Measurements from ENCODE around the gene SAP30L.

The SAP30L gene

DNA sequence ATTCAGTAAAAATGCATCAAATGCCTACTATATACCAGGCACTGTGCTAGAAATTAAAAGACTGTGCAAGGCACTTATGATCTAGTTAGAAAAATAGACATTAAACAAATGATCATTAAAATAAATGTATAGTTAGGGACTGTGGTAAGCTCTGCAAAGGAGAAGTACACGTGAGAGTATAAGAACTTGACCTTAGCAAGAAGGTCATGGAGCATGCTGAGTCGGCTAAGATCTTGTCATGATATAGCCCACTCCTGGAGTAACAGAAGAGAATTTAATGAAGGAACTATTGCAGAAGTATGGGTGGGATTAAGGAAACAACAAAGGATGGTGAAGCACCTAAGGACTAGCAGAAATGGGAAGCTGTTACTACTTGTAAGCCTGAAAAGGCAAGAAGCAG is 23.5 kb upstream of the SAP30L start:
- no peak for DNase-seq

DNA sequence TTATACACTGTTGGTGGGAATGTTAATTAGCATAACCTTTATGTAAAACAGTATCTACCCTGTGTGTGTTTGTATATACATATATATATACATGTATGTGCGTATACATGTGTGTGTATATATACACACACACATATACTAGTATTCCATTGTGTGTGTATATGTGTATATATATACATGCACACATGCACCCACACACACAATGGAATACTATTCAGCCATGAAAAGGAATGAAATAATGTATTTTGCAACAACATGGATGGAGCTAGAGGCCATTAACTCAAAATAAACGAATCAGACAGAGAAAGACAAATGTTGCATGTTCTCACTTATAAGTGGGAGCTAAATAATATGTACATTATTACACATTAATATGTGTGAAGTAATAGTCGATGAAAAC is 17.6 kb upstream of the SAP30L start:
- DNase-seq, result no peak

DNA sequence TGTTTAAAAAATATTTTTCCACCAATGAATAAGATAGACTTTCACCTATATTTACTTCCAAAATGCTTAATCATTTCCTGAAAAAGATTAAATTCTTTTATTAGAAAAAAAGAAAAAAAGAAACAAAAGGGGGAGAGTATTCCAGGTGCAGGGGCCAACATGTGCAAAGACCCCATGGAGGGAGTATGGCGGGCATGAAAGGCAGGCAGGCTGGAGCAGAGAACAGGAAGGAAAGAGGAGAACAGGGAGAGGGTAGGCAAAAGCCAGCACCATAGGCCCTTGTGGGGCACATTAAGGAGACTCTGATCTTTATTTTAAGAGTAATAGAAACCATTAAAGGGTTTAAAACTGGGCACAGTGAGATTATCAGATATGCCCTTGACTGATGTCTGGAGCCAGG is 16.5 kb upstream of the SAP30L start:
- DNase-seq, result no peak

DNA sequence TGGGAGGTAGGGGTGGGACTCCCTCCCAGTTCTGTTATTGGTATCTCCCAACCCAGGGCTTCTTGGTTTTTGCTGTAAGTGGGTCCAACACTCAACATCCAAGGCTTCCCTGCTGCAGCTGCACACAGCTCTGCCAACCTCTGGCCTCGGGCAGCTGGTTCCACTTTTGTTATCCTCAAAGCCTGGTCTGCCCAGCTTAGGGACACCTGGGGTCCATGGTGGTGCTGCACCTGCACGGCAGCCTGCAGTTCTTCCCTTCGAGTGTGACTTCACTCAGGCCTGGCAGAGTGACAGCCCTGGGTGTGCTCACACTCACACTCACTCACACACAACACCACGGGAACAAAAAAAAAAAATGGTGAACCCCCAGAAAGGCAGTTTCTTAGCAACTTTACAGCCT is 15.3 kb upstream of the SAP30L start:
- no peak for DNase-seq

DNA sequence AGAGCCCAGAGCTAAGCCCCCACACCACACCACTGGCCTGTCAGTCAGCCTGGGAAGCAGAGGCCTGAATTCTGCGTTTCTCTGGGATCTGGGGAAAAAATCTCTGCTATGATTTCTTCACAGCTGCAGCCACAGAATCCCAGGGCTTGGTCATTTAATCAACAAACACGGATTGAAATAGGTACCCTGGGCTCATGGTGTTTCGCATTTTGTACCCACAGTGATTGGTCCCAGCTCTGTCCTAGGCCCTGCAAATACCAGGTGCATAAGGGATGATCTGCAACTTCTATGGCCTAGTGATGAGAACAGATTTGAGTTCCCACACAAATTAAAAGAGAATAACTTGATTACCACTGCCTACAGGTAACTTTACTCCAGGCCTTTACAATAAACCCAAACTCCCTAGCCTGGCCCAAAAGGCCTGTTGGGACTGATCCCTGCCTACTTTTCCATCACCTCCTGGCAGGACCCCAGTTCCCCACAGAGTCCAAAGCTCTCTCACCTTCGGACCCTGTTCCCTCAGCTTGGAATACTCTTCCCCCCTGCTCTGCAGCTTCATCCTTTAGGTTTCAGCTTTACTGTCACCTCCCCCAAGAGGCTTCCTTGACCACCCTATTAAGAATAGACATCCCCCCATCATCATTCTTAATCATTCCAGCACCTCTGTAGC is 14.7 kb upstream of the SAP30L start:
- DNase-seq, result no peak

DNA sequence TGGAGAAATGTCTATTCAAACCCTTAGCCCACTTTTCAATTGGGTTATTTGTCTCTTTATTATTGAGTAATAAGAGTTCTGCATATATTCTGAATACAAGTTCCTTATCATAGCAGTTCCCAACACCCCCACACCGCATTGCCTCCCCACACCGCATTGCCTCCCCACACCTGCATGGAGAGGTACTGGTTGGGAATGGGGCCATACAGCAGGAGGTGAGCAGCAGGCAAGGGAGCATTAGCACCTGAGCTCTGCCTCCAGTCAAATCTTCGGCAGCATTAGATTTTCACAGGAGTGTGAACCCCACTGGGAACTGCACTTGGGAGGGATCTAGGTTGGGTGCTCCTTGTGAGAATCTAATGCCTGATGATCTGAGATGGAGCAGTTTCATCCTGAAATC is 10.6 kb upstream of the SAP30L start:
- DNase-seq, result no peak

DNA sequence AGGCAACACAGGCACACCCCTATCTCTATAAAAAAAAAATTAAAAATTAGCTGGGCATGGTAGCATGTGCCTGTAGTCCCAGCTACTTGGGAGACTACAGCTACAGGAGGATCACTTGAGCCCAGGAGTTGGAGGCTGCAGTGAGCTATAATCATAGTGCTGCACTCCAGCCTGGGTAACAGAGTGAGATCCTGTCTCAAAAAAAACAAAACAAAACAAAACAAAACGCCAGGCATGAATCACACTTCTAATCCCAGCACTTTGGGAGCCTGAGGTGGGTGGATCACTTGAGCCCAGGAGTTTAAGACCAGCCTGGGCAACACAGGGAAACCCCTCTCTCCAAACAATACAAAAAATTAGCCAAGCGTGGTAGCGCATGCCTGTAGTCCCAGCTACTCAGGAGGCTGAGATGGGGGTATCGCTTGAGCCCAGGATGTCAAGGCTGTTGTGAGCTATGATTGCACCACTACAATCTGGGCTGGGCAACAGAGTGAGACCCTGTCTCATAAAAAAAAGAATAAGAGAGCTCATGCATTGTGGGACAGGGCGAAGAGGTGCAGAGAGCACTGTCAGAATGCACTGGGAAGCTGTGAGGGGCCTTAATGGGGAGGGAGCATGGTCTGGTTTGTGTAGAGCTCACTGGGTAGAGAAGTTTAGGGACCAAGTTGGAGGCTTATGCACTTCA is 8.4 kb upstream of the SAP30L start:
- no peak for DNase-seq

DNA sequence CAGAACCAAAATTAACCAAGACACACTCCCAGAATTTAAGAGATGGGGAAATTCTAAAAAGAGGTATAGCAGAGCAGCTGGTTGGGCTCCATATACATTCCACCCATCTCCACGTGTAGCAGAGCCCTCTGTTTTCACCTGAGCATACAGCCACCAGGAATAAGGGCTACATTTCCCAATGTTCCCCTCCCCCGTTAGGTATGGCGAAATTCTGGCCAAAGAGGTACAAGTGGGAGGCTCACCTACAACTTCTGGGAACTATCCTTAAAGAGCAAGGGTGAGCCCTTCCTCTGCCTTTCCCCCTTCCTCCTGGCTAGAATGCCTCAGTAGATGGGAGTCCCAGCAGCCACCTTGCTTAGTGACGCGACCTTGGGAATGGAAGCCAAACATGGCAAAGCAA is 5.3 kb upstream of the SAP30L start:
- DNase-seq, result no peak

DNA sequence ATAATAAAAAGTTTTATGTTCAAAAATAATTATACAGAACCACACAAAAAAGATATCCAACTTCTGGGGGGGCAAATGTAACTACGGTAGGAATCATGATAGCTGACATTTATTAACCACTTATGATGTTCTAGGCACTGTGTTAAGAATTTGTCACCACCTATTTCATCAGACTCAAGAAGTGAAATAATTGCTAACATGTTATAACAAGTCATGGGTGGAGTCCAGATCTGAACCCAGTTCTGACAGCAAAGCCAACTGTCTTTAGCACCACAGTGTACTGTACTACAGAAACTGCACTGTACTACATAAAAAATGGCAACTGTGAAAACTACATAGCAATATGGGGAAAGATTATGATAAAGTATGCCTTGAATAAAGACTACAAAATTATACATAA is 3.0 kb upstream of the SAP30L start:
- DNase-seq, result no peak

DNA sequence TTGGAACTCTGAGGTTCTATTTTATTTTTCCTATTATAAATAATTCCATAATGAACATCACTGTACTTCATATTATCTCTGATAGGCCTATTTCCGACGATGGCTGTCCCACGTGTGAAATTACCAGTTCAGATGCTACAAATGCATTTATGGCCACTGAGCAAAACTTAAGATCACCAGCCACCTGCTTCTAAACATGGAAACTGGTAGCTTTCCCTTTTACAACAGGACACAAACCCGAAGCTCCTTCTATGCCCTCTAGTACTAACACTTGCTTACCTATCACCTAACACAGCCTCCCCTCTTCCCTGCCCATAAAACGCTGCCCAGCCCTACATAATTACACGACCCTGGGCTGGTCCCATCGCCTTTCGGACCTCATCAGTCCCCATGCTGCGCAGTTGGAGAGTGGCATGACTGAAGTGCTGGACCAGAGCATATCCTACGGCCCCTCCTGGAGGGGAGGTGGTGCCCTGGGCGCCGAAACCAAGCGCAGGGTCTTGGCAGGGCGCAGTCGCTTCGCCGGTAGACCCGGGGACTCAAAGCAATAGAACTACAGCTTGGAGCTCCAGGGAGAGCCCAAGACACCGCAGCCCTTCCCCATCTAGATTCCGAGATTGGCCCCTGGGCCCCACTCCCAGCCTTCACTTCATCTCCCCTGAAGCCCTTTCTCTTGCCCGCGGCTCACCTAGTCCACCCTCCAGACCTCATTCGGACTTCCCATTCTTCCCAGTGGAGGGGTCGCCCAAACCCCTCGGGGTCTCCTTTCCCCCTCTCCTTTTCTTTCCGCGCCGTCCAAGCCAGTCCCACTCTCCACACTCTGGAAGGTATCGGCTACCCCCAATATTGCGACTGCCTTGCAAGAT is 1.0 kb upstream of the SAP30L start:
- peak; percentile 8 for DNase-seq

DNA sequence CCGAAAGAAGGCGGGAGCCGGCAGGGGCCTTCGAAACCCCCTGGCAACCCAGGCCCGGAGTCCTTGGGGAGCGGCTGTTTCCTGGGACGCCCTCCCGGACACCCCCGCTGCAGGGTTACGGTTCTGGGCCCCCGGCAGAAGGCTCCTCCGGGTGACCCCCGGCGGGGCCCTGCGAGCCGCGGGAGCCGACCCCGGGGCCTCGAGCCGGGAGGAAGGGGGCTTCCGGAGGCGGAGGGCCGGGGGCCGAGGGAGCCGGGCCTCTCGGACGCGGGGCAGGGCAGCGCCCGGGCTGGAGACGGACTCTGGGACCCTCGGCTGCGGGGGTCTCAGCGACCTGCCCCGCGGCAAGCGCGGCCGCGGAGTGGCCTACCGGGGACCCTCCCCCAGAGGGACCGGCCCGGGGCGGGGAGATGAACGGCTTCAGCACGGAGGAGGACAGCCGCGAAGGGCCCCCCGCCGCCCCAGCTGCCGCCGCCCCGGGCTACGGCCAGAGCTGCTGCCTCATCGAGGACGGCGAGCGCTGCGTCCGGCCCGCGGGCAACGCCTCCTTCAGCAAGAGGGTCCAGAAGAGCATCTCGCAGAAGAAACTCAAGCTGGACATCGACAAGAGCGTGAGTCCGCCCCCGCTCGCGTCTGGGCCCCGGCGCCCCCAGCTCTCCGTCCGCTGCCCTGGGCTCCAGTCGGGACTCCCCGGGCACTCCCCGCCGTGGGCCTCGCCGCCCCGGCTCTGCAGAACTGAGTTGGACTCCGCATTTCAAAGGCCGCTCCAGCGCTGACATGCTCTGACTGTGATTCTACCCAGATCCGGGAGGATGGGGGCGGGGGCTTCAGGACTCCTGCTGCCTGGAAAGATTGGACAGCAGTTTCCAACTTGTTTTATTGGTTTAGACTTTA is 645 bp downstream of the SAP30L start:
- peak; percentile 39 for DNase-seq

DNA sequence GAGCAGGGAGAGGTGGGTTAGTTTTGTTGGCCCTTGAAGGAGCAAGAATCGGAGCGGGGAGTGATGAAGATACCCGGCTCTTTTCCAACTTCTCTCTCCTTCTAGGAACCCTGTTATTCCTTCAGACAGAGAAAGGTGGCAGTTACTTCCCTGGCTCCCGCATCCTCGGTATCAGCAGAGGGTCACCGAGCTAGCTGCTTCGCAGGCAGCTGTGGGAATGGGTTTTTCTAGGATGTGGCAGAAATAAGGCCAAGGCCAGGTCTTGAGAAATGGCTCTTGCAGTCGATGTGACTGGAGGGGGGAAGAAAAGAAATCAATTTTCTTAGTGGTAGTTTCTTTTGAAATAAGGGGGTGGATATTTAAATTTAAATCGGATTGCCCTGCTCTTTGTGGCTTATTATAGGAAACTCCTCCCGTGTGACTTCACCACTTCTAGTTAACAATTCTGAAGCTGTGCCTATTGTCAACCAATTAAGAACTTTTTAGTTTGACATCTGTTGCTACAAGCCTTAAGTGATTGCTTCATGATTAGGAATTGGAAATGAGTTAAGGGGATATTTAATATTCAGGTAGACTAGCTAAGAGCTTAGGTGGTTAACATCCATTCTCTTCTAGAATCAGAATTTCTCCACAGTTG is 1.4 kb downstream of the SAP30L start:
- no peak for DNase-seq

DNA sequence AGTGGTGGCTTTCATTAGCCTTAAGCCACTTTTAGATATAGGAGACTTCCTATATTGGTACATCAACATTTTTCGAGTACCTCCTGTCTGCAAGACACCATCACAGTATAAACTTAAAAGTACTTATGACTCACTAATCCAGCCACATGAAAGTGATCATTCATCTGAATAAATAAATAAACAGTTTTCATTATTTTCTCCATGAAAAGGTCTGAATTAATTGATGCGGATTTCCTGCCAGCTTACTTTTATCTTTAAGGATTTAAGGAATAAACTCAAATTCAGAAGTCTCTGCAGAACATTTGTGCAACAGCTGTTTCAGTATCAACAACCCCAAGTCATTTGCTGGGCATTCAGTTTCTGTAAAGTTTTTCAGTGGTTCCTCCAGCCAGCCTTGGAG is 4.0 kb downstream of the SAP30L start:
- DNase-seq, result no peak

DNA sequence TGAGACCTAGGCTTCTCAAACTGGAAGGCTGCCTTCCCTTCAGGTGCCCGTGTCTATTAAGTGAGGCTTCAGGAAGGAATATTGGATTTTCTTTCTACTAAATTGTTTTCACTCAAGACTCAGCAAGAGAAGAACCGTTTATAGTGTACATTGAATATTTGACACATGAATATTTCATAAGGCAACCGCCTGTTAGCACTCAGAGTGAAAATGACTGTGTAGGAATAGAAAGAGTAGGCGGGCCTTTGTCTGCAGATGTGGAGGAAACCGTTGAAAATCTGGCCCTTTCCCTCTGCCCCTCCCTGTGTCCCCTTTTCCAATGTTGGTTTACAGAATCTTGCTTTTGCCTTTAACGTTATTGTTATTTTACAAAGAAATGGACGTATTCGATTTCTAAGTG is 6.2 kb downstream of the SAP30L start:
- DNase-seq, result no peak

DNA sequence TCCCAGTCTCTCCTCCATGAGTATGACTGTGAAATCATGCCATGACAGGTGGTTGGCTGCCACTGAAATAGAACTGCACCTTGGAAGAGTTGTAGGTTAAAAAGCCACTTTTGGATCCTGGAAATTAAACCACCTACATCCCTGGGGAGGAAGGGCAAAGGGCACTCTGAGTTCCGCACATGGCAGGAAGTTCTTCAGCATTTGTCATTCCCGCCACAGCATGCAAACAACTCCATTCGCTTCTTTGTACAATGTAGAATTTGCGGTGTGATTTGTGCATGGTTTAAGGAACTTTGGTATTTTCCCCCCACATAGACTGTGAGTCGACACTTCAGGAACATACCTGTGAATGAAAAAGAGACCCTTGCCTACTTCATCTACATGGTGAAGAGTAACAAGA is 9.8 kb downstream of the SAP30L start:
- no peak for DNase-seq

DNA sequence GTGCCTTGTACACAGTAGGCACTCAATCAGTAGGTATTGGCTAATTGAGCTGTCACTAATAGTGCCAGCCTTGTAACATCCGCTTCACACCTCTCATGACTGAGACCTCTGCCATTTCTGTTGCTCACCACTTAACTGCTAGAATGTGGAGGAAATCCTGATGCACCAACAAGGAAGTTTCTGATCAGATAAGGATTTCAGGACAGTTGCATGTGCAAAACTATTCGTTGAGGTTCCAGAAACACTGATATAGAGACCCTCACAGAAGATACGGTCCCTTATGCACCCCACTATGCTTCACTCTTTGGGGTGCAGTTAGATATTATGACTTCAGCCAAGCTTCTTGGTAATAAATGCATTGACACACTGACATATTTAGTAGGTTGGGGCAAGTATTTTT is 10.7 kb downstream of the SAP30L start:
- DNase-seq, result no peak

DNA sequence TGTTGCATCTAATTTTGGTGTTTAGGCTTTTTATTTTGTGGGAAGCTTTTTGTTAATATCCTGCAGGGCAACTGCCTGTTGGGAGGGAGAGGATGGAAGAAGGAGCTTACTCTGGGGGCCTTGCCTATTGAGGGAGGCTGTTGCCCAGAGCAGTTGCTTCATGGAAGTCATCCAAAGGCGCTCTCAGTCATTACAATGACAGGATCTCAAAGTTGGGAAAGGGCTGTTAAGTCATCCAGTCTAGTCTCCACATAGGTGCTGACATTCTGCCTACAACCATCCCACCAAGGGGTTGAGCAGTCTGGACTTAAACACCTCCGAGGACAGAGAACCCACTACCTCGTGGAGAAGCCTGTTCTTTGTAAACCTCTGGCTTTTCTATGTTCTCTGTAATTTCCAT is 13.2 kb downstream of the SAP30L start:
- DNase-seq, result no peak

DNA sequence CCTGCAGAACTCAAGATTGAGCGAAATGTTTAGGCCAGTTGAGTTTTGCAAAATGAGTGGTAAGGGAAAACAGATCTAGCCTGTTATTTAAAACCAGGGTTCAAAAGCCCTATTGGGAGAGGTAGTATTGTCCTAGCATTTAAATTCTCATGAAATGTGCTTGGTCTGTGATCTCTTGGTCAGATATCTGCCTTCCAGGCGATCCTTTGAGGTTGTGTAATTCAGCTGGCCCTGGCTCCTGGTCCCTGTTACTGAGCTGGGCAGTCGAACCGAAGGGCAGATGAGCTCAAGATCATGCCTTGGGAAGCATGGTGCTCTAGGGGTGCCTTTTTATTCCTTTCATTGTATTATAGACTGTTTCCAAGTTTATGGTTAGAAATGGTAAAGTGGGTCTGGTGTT is 14.4 kb downstream of the SAP30L start:
- DNase-seq, result no peak

DNA sequence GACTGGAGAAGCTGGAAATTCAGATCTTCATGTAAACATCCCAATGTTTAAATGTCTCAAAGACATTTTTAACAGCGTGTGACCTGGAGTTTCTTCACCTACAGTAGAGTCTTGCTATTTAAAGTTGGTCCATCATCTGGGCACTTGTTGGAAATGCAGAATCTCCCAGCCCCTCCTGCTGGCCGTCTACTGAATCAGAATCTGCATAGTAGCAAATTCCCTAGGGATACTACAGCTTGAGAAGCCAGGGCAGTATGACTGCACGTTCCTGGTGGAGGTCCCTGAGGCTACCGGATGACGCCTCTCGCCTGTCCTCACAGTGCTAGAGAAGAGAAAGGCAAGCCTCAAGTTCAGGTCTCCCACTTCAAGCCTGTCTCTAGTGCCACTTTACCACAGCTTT is 15.7 kb downstream of the SAP30L start:
- no peak for DNase-seq

DNA sequence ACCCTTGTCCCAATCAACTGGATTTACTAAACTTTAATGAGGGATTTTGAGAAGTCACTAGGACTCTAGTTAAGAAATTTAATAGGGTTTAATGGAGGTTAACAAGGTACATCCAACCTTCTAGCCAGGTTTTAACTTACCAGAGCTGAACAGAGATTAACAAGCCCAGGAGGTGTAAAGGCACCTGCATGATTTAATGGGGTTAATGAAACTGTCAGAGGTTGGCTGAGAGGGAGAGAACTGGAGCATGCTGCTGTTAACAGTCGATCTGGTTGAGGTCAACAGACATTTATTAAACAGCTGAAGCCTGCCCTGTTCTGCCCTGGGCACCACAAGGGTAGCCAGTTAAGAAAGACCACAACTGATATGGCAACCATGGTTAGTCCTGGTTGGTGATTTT is 18.6 kb downstream of the SAP30L start:
- no peak for DNase-seq

DNA sequence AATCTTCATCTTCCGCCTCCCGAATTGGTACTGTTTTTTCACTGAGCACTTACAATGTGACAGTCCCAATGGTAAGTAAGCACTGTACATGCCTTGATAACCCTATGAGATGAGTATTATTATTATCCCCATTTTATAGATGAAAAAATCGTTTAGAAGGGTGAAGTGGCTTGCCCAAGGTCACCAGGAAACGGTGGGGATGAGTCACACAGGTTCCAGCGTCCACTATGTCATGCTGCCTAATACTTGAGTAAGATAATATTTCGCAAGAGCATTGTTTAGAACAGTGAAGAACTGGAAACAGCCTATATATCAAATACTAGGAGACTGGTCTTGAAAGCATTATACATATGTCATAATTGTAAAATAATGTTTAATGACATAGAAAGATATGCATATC is 19.4 kb downstream of the SAP30L start:
- no peak for DNase-seq

DNA sequence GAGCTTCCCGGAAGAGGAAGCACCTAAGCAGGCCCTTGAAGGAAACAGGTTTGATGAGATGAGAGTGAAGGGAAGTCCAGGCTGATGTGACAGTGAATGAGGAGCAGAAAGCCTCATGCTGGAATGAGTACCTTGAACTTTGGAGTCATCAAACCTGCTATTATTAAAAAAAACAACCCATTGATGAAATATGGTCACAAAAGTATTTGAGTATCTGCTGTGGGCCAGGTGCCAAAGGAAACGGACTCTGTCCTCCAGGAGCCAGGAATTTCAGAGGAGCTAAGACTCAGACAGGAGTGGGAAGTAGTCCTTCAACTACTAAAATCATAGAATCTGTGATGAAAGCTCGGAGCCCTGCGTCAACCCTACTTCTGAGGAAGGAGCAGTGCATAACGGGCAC is 20.4 kb downstream of the SAP30L start:
- no peak for DNase-seq

DNA sequence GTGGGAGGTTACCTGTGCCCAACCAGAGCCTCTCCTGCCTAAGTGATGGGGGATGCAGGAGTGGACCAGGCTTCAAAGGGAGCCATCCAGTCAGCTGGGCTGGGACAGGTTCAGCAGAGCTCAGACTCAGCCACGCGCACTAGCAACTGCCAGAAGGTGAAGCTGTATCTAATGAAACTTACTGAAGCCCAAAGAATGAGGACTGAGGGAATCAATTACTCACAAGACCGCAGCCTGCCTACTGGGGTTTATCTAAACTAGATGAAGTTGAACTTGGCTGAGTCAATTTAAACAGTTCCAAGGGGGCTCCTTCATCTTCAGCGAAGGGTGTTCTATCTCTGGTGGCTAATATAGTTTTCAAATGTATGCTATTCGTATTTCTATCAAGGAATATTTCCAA is 20.9 kb downstream of the SAP30L start:
- DNase-seq, result no peak

All from stimulated activated CD4-positive, alpha-beta T cell treated with anti-CD3 and anti-CD28 coated beads, Interleukin-4, amount 100 ng/mL, for 24 hours (primary cell).